AG04449 (cell line): ENCODE measurements around the gene NRIP1.

Experiments used
- CTCF ChIA-PET: fragments of 350-600 bp; formaldehyde crosslinking; extraction: SDS; loops from one replicate; lab custom pipeline; 2021; ENCODE audit warnings: antibody characterized with exemption; lab: Yijun Ruan, JAX
- POLR2A ChIA-PET: fragments of 400-600, 350-600 bp; formaldehyde crosslinking; extraction: SDS; loops from one replicate; lab custom pipeline; 2020; ENCODE audit warnings: antibody characterized with exemption, inconsistent platforms; lab: Yijun Ruan, JAX
- DNase-seq: peaks from one replicate; pipeline ENCODE4 v3.0.0-alpha.2; 2010; ENCODE audit warnings: low read depth, low spot score
- H3K4me3 ChIP-seq: 2 replicates; pipeline ENCODE4 v1.5.1; 2011; ENCODE audit warnings: low read depth, mild to moderate bottlenecking, control low read depth, low read length
- TF ChIP-seq, protein P1 (sequence below): IDR thresholded peaks from one replicate; pipeline ENCODE4 v1.5.1; 2011; ENCODE audit warnings: mild to moderate bottlenecking, moderate library complexity, low read length, control low read depth, inconsistent platforms; ENCODE audit not compliant: insufficient read depth; ENCODE audit errors: missing control alignments

The NRIP1 gene

DNA sequence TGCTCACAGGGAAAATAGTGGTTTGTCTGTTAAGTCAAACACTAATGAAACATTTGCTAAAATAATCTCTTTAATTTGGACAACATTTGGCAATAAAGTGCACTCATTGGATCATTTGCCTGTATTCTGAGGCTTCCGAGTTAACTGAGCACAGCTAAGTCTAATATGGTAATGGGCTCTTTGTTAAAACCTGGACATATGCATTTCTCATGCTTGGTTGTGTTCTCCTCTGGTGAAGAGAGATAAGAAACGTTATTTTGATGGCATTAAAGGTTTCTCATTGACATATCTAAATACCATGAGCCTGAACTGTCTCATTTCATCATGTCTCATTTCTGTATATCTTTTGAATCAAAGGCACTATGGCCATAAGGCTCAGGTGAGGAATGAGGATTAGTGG lies 13.4 kb upstream of the NRIP1 start:
- DNase-seq: no peak
- TF ChIP-seq, protein P1, sequence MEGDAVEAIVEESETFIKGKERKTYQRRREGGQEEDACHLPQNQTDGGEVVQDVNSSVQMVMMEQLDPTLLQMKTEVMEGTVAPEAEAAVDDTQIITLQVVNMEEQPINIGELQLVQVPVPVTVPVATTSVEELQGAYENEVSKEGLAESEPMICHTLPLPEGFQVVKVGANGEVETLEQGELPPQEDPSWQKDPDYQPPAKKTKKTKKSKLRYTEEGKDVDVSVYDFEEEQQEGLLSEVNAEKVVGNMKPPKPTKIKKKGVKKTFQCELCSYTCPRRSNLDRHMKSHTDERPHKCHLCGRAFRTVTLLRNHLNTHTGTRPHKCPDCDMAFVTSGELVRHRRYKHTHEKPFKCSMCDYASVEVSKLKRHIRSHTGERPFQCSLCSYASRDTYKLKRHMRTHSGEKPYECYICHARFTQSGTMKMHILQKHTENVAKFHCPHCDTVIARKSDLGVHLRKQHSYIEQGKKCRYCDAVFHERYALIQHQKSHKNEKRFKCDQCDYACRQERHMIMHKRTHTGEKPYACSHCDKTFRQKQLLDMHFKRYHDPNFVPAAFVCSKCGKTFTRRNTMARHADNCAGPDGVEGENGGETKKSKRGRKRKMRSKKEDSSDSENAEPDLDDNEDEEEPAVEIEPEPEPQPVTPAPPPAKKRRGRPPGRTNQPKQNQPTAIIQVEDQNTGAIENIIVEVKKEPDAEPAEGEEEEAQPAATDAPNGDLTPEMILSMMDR: no peak
- H3K4me3 ChIP-seq: no peak overlapping the region
- POLR2A ChIA-PET: no interaction called here
- CTCF ChIA-PET: no interaction called here

DNA sequence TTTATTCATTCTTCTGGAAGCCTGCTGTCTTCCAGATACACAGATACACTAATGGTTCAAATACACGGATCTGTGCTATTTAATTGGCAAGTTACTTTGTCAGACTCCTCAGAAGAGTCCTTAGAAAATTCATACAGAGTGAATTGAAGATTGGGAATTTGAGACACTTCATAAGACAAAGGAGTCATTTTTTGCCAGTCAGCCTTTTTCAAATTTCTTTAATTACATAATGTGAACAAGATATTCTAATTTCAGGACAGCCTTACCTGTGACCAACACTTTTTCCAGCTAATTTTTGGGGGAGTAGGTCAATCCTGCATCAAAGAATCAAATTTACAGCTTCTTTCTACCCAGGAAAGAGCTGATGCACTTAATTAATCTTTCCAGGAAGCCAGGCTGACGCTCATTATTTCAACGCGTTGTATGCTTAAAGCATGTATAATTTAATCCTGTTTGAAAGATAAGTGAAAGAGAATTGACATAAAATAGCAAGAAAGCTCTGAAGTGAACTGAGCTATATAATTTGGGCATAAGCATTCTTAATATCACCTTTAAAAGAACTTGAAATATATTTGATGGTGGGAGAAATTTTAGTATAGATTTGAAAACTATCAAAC lies 12.8 kb upstream of the NRIP1 start:
- H3K4me3 ChIP-seq: no peak overlapping the region
- CTCF ChIA-PET: no interaction called here
- POLR2A ChIA-PET: no interaction called here
- DNase-seq: no peak
- TF ChIP-seq, protein P1: no peak

DNA sequence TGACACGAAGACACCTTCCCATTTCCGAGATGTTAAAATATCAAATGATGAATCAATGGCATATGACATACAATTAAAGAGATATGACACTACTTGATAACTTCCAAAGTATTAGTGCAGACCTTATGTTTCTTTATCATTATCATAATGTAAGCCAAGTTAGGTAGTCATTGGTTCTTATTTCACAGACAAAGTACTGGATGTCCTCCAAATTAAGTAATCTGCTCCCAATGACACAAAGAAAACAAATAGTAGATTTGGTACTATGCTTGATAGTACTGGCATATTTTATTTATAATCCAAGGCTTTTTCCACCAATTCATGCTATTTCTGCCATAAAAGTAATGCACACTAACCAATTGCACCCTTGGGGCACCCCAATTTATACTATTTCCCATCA lies 11.9 kb upstream of the NRIP1 start:
- ChIA-PET CTCF (no interaction called here), POLR2A (no interaction called here)
- no peak overlapping the region for H3K4me3 ChIP-seq
- TF ChIP-seq, protein P1: no peak
- no peak for DNase-seq

DNA sequence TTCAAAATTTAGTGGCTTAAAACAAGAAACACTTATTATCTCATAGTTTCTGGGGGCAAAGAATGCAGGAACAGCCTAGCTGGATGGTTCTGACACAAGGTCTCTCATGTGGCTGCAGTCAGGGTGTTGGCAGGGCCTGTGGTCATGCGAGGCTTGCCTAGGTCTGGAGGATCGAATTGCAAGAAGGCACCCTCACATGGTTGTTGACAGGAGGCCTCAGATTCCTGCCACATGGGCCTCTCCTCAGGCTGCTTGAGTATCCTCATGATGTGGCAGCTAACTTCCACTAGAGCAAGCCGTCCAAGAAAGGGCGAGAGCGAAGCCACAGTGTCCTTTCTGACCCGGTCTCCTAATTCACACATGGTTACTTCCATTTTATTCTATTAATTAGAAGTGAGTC lies 6.2 kb upstream of the NRIP1 start:
- TF ChIP-seq, protein P1: no peak
- CTCF ChIA-PET: no interaction called here
- DNase-seq: no peak
- POLR2A ChIA-PET: no interaction called here
- H3K4me3 ChIP-seq: no peak overlapping the region

DNA sequence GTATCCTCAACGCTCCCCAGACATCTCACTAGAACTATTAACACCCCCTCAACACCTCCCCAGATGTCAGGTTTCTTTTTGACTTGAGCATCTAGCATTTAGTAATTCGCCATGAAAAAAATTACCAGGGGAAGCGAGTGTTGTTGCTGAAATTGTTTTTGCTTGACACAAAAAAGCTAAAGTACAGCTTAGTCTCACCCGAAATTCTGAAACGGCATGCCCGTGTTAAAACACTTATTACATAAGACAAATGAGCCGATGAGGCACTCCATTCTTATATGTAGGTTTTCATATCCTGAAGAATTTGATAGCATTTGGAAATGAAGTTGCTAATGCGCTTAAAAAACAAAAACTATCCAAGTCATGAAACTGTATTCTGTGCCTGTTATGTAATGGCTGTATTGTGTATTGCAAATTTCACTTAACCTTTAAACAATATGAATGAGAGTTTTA lies 1.3 kb upstream of the NRIP1 start:
- TF ChIP-seq, protein P1: no peak
- DNase-seq: no peak
- CTCF ChIA-PET: interaction anchor here (1.4 to 1.9 kb wide), 4 partner anchors 71 to 207 kb away, joined by 3 to 10 read pairs (median 4); no protein-coding TSS in a partner anchor
- peak overlapping the region; percentile 77 for H3K4me3 ChIP-seq
- POLR2A ChIA-PET: interaction anchor here (1.4 kb wide), 1 partner anchor 202 kb away, joined by 4 read pairs; no protein-coding TSS in a partner anchor

DNA sequence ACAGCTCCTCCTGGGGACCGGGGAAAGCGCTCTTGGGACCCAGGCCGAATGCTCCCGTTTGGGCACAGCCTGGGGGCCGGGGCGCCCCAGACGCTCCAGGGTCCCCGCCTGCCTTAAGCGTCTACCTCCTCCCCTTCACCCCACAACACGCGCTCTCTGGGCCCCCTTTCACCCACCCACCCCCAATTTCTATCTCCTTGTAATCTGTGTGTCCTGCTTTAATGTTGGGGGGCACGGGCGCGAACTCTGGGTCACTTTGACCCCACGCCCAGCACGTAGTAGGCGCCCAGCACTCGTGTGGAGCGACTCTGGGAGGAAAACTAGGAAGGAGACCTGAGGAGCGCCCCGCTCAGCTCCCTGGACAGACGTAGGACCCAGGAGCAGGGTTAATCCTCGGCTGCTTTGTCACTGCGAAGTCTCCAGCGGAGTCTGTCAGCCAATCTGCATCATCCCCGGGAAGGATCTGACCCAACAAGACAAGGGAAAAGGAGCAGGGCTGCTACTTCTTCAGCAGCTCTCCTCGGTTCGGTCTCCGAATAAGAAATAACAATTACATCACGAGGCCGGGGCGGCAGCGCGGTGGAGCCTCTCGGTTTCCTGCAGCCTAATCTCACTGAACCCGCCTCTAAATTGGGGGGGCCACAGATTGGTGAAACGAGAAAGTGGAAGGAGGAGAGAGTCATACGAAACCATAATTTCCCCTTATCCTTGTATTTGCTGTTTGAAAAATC lies 757 bp upstream of the NRIP1 start:
- H3K4me3 ChIP-seq: peak overlapping the region; percentile 77
- DNase-seq: peak; percentile 44
- ChIA-PET POLR2A (interaction anchor here (0.7 to 1.4 kb wide), 8 partner anchors 25 to 201 kb away, joined by 3 to 6 read pairs (median 4); no protein-coding TSS in a partner anchor), CTCF (interaction anchor here (1.2 to 1.9 kb wide), 6 partner anchors 71 to 227 kb away, joined by 3 to 10 read pairs (median 4); no protein-coding TSS in a partner anchor)
- TF ChIP-seq, protein P1: no peak
